CD14-positive monocyte (primary cell): ENCODE results near the gene SNX1. TPM values are rescaled to one million over a fixed set of nuclear protein-coding genes. Genes with fewer than 3 reads are reported as not detected.
A peak's percentile ranks its signal among the peaks of the same experiment; 100 is the strongest.

Experiments
- DNase-seq, 3 donors: peaks; one replicate each; pipeline ENCODE4 v3.0.0-alpha.2; 2011 to 2022
- H2AFZ ChIP-seq: 2 replicates; pipeline ENCODE4 v1.6.0; 2012; ENCODE audit warnings: mild to moderate bottlenecking, low read depth, low read length, inconsistent platforms; ENCODE audit not compliant: insufficient read depth, poor library complexity, severe bottlenecking
- H3K27ac ChIP-seq, 2 donors: 1 replicate in 1 of 2; 2 replicates in 1 of 2; pipeline ENCODE4 v1.5.1; 2012 to 2013; ENCODE audit warnings: low read length in 2 of 2, control low read depth in 1 of 2, inconsistent platforms in 1 of 2, low read depth in 1 of 2, mild to moderate bottlenecking in 1 of 2
- H3K27me3 ChIP-seq, 2 donors: one replicate each; pipeline versions ENCODE4 v1.6.0 to v1.6.1; 2011 to 2013; ENCODE audit warnings: low read length in 2 of 2; ENCODE audit not compliant: control insufficient read depth in 2 of 2, insufficient read depth in 2 of 2
- H3K36me3 ChIP-seq, 2 donors: replicated peaks in 1 of 2; 1 replicate in 1 of 2; 2 replicates in 1 of 2; pipeline versions ENCODE4 v1.5.1 to v1.6.1; 2012 to 2013; ENCODE audit warnings: low read length in 2 of 2, control low read depth in 1 of 2, inconsistent platforms in 1 of 2, mild to moderate bottlenecking in 1 of 2; ENCODE audit not compliant: insufficient read depth in 2 of 2, control insufficient read depth in 1 of 2
- H3K4me1 ChIP-seq, 2 donors: 1 replicate in 1 of 2; 2 replicates in 1 of 2; pipeline versions ENCODE4 v1.5.1 to v1.6.1; 2012 to 2013; ENCODE audit warnings: low read length in 2 of 2, control low read depth in 1 of 2, inconsistent platforms in 1 of 2, mild to moderate bottlenecking in 1 of 2, moderate library complexity in 1 of 2; ENCODE audit not compliant: insufficient read depth in 2 of 2, control insufficient read depth in 1 of 2
- H3K4me2 ChIP-seq: replicated peaks from 2 replicates; pipeline ENCODE3; 2012; ENCODE audit warnings: low read length, moderate library complexity, mild to moderate bottlenecking; ENCODE audit not compliant: poor library complexity, severe bottlenecking; ENCODE audit errors: extremely low read depth
- H3K4me3 ChIP-seq, 3 experiments: fragments of 200-600 bp in 1 of 3; sonication (generic) in 1 of 3; replicated peaks in 1 of 3; 1 replicate in 2 of 3; 2 replicates in 1 of 3; pipeline ENCODE4 v1.5.1; 2011 to 2013; ENCODE audit warnings: low read length in 3 of 3, mild to moderate bottlenecking in 3 of 3, control low read depth in 2 of 3, low read depth in 2 of 3, inconsistent platforms in 1 of 3, moderate library complexity in 1 of 3
- H3K79me2 ChIP-seq: 2 replicates; pipeline ENCODE4 v1.6.0; 2012; ENCODE audit warnings: mild to moderate bottlenecking, control low read depth, inconsistent platforms, low read length, moderate library complexity; ENCODE audit not compliant: insufficient read depth
- H3K9ac ChIP-seq: 2 replicates; pipeline ENCODE4 v1.6.0; 2017; ENCODE audit warnings: low read length, mild to moderate bottlenecking; ENCODE audit not compliant: insufficient read depth, poor library complexity, severe bottlenecking
- H3K9me3 ChIP-seq, 2 donors: replicated peaks in 1 of 2; 1 replicate in 1 of 2; 2 replicates in 1 of 2; pipeline versions ENCODE4 v1.5.1 to v1.6.1; 2012 to 2013; ENCODE audit warnings: low read length in 2 of 2, control low read depth in 1 of 2; ENCODE audit not compliant: control insufficient read depth in 1 of 2, insufficient read depth in 1 of 2
- H4K20me1 ChIP-seq: 2 replicates; pipeline ENCODE4 v1.6.0; 2012; ENCODE audit warnings: mild to moderate bottlenecking, low read length, control low read depth, moderate library complexity; ENCODE audit not compliant: insufficient read depth
- H3K27ac Mint-ChIP-seq, 7 donors: one replicate each; pipeline ENCODE4 v1.8.0; 2020; ENCODE audit warnings: mild to moderate bottlenecking in 7 of 7, mixed read lengths in 7 of 7, moderate library complexity in 6 of 7, inconsistent platforms in 2 of 7
- H3K27me3 Mint-ChIP-seq, 3 donors: one replicate each; pipeline ENCODE4 v1.8.0; 2021 to 2022; ENCODE audit warnings: low read depth in 3 of 3, mild to moderate bottlenecking in 3 of 3, mixed read lengths in 3 of 3, moderate library complexity in 3 of 3, inconsistent platforms in 1 of 3
- H3K36me3 Mint-ChIP-seq, 2 donors: one replicate each; pipeline ENCODE4 v1.8.0; 2020; ENCODE audit warnings: mixed read lengths in 2 of 2, inconsistent platforms in 1 of 2, mild to moderate bottlenecking in 1 of 2
- H3K4me1 Mint-ChIP-seq: one replicate; pipeline ENCODE4 v1.8.0; 2020; ENCODE audit warnings: mild to moderate bottlenecking, mixed read lengths
- H3K4me3 Mint-ChIP-seq, 2 donors: one replicate each; pipeline ENCODE4 v1.8.0; 2020; ENCODE audit warnings: mild to moderate bottlenecking in 2 of 2, mixed read lengths in 2 of 2, moderate library complexity in 1 of 2
- H3K9me3 Mint-ChIP-seq, 7 donors: one replicate each; pipeline ENCODE4 v1.8.0; 2020 to 2022; ENCODE audit warnings: mixed read lengths in 7 of 7, mild to moderate bottlenecking in 6 of 7, moderate library complexity in 6 of 7, inconsistent platforms in 2 of 7
- CTCF ChIP-seq: fragments of 200-600 bp; IDR thresholded peaks from one replicate; pipeline ENCODE4 v1.8.0; 2022; ENCODE audit warnings: antibody characterized with exemption, mild to moderate bottlenecking
- WGBS: methylation state at CpG from one replicate; pipeline ENCODE4 v1.1.5; 2013; ENCODE audit warnings: missing lambda C conversion rate; ENCODE audit not compliant: insufficient coverage; 5-methylcytosine and 5-hydroxymethylcytosine counted together
- intact Hi-C, 2 donors: fragments of 100-400 bp; cut with micrococcal nuclease; formaldehyde crosslinking; loops; one replicate each; pipeline versions ENCODE4 v1.15.0 to v1.15.1; 2023
- polyA plus RNA-seq, 3 donors: library from polyadenylated mRNA; depleted of rRNA in 1 of 3; unstranded in 2 of 3; stranded (reverse) in 1 of 3; fragments of 300-500 nt in 2 of 3; fragments of >200 nt in 1 of 3; fragmentation: Illumina TruSeq in 2 of 3; gene quantifications; 1 replicate in 2 of 3; 2 replicates in 1 of 3; pipeline ENCODE4 v1.2.3, GENCODE V29; 2012 to 2021

SNX1 gene
- polyA plus RNA-seq, 3 donors, result 104 to 115 (median 115) TPM

DNA sequence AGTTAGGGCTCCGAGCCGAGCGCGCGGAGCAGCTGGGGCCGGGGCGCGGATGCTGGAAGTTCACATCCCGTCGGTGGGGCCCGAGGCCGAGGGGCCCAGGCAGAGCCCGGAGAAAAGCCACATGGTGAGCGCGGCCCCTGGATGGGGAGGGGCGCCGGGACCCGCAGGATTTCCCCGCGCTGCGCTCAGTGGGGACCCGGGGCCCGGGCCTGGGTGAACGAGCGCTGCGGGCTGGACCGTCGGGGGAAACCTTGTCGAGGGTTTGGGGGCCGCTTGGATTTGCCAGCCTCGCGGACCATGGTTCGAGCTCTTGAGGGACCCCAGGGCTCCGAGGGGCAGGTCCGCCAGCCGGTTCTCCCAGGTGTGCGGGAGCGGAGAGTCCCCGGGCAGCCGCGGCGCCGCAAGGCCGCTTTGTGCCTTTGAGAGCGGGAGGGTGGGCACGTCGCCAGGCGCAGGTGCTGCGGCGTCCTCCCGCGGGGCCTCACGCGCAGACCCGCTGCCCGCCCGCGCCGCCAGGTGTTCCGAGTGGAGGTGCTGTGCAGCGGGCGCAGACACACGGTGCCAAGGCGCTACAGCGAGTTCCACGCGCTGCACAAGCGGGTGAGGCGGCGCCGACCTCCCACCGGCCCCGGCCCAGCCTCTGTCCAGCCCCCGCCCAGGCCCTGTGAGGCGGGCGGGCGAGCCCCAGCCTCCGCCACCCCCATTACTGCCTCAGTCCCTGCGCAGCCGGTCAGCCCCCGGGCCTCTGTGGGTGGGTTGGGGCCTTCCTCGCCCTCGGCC lies 56.1 kb downstream of the SNX1 start, which contains the start of gene SNX22:
Gene SNX22 (plus strand): TSS at position 5 of the 780 bp plus-strand sequence. CDS start 45 bp downstream, at position 50.
- peaks cover 24 to 34% (median 29%) of the 10 kb centered on the region in 3 donors for H3K27me3 Mint-ChIP-seq
- peak within 1 kb of the TSS in 2 of 7 donors; percentile 30 to 78 for H3K27ac Mint-ChIP-seq
- H3K9me3 Mint-ChIP-seq, result peaks cover 0 to 7% (median 2%) of the 10 kb centered on the region in 7 donors
- peak within 1 kb of the TSS; percentile 77 to 85 for H3K4me3 Mint-ChIP-seq
- DNase-seq, result no peak
- Histone ChIP-seq H3K27ac (no peak within 1 kb of the TSS), H2AFZ (peak within 1 kb of the TSS; percentile 57), H4K20me1 (peaks cover 54% of the 10 kb centered on the region), H3K36me3 (peaks cover 26 to 30% of the 10 kb centered on the region in 2 donors), H3K4me1 (peaks cover 40 to 47% of the 10 kb centered on the region in 2 donors), H3K79me2 (no peaks in the 10 kb centered on the region), H3K4me2 (peak within 1 kb of the TSS; percentile 80), H3K27me3 (peaks cover 17 to 25% of the 10 kb centered on the region in 2 donors), H3K9me3 (no peaks in the 10 kb centered on the region), H3K9ac (peak within 1 kb of the TSS; percentile 43), H3K4me3 (peak within 1 kb of the TSS; percentile 21 to 69 (median 26))
- peaks cover 23 to 31% of the 10 kb centered on the region in 2 donors for H3K36me3 Mint-ChIP-seq
- no peak for TF ChIP-seq CTCF
- peaks cover 38% of the 10 kb centered on the region for H3K4me1 Mint-ChIP-seq
- under 1% methylated on average over 77 of the region's 83 CpGs for WGBS
- intact Hi-C loops, result loop anchor here in 1 of 2 donors (5.0 kb wide), 1 partner anchor 400 kb away; no protein-coding TSS in a partner anchor

GRCh38 chr15:64152507-64153387 lies 57.0 kb downstream of the SNX1 start:
- Mint-ChIP-seq H3K27me3 (peaks cover 24 to 34% (median 29%) of the 10 kb centered on the region in 3 donors), H3K4me1 (peaks cover 38% of the 10 kb centered on the region), H3K36me3 (peaks cover 31 to 39% of the 10 kb centered on the region in 2 donors), H3K9me3 (peaks cover 0 to 7% (median 2%) of the 10 kb centered on the region in 7 donors), H3K27ac (no peak overlapping the region), H3K4me3 (peak overlapping the region; percentile 70 to 83)
- DNase-seq, result peak in 2 of 3 donors; percentile 13 to 19
- peaks cover 62% of the 10 kb centered on the region for H4K20me1 ChIP-seq
- H3K27ac ChIP-seq, result no peak overlapping the region
- peak overlapping the region; percentile 43 for H3K9ac ChIP-seq
- no peaks in the 10 kb centered on the region for H3K9me3 ChIP-seq
- H3K36me3 ChIP-seq, result peaks cover 35 to 38% of the 10 kb centered on the region in 2 donors
- TF ChIP-seq CTCF, result no peak
- peaks cover 1% of the 10 kb centered on the region for H3K79me2 ChIP-seq
- peak overlapping the region in 1 of 3 experiments; percentile 69 for H3K4me3 ChIP-seq
- H3K4me2 ChIP-seq, result peak overlapping the region; percentile 80
- 20% methylated on average over 19 of the region's 27 CpGs for WGBS
- H3K27me3 ChIP-seq, result peaks cover 17 to 25% of the 10 kb centered on the region in 2 donors
- no peak overlapping the region for H2AFZ ChIP-seq
- peaks cover 40 to 47% of the 10 kb centered on the region in 2 donors for H3K4me1 ChIP-seq
- intact Hi-C loops, result loop anchor here in 1 of 2 donors (5.0 kb wide), 1 partner anchor 400 kb away; no protein-coding TSS in a partner anchor
